HG02884 (cell line): ENCODE data around the gene DISP3.

Experiments used
- ATAC-seq: cut with Tn5 transposase; IDR thresholded peaks from one replicate; pipeline ENCODE4 v1.9.1; 2021; ENCODE audit warnings: mild to moderate bottlenecking, moderate library complexity; ENCODE audit not compliant: unreplicated experiment

Gene DISP3

DNA sequence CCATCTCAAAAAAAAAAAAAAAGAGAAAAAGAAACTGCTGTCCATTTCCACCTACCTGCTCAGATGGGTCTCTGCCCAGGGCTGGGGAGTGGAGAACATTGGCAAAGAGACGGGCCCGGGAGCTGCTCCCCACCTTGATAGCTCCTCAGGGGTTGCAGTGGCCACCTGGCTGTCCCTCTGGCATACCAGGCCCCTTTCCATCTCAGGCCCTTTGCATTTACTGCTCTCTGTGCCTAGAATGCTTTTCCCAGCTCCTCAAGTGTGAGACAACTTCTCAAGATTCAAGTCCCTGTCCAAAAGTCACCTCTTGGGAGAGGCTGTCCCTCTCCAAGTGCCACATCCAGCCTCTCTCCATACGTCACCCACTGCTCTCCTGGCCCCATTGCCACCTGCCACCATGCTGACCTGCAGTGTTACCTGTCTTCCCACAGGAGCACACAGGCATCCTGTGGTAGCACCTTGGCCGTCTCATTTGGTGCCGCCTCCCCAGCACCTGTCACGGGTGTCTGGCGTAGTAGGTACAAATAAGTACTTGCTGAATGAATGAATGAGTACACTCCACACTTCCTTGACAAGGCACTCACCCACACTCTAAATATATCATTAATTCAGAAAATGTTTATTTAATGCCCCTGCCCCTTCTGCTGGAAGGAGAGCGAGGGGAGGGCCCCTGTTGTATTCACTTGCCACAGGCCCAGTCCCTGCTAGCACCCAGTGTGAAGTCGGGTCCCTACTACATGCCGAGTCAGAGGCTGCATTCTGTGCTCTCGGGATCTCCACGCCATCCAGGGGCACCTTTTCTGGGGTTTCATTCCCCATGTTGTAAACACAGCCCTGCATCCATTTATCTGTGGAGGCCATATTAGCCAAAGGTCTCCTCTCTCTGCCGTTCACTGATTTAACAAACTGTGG is 48.8 kb downstream of the DISP3 start:
- no peak for ATAC-seq

DNA sequence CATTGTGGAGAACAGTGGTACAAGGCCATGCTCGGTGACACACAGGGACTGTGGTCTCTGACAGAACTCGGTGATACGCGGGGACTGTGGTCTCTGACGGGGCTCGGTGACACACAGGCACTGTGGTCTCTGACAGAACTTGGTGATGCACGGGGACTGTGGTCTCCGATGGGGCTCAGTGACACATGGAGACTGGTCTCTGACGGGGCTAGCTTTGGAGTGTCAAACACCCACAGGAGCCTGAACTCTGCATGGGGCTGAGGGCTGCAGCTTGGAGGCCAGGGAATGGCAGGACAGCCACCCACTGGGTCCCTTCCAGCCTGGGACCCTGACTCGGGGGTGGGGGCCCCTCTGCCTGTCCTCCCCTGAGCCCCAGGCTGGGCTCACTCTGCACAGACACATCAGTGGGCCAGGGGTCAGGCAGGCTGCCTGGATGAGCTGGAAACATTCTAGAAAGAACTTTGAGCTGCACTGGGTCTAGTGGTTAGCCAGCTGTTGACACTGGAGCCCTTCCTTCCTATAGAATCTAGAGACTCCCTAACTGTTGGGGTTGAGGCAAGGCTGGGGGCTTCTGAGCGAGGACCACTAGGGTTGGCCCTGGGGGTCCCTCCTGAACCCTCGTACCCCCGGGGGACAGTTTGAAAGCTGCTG is 49.8 kb downstream of the DISP3 start:
- ATAC-seq, result no peak

DNA sequence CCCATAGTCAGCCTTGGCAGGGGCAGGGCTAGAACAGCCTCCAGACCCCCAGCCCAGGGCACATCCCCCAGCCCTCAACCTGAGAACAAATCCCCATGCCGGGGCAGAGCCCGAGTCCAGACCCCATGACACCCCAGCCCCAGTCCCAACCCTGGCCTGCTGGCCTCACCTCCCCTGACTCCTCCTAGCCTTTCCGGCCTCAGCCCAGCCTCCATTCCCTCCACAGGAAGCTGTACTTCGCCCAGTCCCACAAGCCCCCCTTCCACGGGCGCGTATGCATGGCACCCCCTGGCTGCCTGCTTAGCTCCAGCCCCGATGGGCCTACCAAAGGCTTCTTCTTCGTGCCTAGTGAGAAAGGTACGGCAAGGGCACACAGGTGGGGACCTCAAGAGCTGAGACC is 50.4 kb downstream of the DISP3 start:
- ATAC-seq, result no peak

DNA sequence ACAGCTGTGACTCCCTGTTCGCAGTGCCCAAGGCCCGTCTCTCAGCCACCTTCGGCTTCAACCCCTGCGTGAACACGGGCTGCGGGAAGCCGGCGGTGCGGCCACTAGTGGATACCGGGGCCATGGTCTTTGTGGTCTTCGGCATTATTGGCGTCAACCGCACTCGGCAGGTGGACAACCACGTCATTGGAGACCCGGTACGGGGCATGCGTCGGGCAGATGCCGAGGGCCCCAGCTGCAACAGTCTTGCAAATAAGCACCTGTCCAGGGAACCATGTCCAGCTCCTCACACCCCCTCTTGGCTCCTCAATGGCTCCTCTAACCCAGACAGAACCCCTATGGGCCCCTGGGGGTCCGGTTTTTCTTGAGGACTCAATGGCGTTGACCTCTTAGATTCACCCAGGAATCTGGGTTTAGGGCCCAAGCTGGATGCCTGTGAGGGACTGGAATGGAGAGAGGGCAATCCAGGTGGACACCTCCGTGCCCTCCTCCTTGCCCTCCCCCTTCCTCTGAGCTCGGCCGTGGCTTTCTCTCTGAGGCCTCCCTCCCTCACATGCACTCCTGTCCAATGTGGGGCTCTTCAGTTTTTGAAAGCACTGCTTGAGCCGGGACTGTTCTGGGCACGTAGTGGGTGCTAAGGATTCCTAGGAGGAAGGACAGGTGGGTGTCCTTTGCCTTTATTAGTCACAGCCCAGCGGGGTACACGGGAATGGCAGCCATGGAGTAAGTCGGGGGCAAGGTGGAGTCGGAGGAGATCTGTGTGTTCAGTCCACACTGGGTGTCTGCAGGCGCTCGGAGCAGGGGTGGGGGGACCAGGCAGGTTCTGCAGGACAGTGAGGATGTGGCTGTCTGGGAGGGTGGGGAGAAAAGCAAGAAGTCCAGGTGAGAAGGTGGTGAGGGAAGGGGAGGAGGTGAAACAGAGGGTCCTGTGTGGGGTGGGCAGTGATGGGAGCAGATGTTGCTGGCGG is 51.1 kb downstream of the DISP3 start:
- no peak for ATAC-seq

DNA sequence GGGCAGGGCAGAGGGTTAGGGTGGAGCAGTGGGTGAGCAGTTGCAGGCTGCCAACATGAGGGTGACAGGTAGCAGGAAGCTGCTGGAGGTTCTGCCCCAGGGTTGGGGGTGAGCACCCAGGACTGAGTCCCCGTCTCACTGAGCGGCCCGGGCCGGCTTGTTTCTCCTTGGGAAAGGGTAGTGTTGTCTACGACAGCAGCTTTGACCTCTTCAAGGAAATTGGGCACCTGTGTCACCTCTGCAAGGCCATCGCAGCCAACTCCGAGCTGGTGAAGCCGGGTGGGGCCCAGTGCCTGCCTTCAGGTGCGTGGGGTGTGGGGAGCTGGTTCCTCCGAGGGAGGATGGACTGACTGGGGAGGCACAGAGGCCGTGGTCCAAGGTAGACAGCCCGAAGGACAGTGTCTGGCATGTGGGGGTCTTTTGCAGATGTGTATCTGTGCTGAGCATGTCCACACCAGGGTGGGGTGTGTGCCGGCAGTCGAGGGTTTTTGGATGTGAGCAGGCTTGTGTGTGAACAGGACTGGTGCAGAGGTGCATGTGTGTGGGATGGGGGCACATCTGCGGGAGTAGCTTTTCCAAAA is 51.9 kb downstream of the DISP3 start:
- ATAC-seq, result no peak

DNA sequence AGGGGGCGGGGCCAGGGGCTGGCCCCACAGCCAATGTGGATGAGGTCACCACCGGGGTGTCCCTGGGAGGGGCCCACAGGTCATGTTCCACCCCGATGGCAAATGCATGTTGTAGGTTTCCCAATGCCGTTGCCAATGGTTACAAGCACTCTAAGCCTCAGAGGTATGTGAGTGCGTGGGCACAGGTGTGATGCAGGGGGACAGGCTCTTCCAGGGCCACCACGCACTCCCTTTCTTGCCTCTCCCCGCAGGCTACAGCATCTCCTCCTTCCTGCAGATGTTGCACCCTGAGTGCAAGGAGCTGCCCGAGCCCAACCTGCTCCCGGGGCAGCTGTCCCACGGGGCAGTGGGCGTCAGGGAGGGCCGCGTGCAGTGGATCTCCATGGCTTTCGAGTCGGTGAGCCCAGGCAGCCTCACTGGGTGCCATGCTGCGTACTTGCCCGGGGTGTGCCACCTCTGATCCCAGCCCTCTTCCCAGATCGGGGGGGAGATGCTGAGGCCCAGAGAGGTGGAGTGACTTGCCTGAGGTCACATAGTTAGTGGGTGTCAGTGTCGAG is 52.4 kb downstream of the DISP3 start:
- no peak for ATAC-seq

DNA sequence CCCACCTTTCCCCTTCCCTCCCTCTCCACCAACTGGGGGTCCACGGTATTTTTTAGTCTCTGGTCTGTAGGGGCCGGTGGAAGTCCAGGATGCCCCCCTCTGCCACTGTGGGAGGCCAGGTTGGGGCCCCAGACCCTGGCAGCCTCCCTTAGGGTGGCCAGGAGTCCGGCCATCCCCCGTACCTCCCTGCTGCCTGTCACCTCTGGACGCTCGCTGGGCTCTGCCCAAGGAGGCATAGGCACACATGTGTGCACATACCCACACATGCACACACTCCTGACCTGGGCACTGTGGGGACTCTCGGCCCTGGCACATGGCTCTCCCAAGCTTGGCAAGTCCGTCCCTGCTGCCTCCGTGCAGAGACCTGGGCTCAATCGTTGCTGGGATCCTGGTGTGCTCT is 53.0 kb downstream of the DISP3 start:
- ATAC-seq, result no peak

DNA sequence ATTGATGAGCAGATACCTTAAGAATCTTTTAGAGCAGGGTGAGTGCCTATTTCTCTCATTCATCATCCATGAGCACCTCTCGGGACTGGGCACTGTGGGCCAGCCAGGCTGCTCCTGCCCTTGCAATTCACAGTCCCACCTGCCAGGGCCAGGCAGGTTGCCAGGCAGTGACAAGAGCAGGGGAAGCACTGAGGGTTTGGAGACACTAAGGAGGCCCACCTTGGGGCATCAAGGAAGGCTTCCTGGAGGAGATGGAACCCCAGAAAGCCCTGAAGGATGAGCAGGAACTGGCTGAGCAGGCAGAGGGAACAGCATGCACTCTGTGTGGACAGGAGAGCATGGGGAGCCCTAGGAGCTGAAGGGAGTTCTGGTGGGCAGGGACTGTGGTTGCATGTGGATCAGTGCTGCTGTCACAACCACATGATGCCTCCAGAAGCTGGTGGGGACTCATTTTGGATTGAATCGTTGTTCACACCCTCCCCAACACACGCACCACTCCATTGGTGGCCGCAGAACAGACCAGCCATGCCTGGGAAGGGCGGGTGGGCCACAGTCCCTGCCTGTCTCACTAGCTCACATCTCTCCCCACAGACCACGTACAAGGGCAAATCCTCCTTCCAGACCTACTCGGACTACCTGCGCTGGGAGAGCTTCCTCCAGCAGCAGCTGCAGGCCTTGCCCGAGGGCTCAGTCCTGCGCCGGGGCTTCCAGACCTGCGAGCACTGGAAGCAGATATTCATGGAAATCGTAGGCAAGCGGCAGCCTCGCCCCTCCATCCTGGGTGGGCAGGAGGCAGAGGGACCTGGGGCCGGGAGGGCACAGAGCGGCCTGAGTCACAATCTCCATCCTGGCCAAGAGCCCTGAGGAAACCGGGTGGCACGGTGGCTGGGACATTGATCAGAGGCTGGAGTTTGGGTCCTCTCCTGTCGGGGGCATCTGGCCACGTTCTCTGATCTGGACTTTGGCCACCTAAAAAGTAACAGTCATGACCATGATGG is 55.1 kb downstream of the DISP3 start:
- ATAC-seq, result no peak

DNA sequence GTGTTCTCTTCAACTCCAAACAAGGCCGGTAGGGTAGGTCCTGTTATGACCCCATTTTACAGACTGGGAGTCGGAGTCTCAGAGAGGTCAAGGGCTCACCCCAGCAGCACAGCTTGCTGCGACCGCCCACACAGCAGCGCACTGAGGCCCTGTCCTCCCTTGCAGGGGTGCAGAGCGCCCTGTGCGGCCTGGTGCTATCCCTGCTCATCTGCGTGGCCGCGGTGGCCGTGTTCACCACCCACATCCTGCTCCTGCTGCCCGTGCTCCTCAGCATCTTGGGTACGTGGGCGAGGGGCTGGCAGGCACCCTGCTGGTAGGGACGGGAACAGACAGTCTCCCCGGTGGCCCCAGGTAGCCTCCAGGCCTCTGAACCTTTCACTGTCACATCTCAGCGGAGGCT is 55.9 kb downstream of the DISP3 start:
- no peak for ATAC-seq

DNA sequence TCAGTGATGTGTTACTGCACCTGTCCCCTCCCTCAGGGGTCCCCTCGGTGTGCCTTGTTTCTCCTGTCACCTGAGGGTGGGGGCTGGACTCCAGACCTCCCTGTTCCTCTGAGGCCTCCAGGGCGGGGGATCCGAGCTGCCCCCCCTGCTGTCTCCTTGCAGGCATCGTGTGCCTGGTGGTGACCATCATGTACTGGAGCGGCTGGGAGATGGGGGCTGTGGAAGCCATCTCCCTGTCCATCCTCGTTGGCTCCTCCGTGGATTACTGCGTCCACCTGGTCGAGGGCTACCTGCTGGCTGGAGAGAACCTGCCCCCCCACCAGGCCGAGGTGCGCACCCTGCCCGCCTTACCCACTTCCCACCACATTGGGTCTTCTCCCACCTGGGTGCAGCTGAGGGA is 56.4 kb downstream of the DISP3 start:
- ATAC-seq, result no peak

DNA sequence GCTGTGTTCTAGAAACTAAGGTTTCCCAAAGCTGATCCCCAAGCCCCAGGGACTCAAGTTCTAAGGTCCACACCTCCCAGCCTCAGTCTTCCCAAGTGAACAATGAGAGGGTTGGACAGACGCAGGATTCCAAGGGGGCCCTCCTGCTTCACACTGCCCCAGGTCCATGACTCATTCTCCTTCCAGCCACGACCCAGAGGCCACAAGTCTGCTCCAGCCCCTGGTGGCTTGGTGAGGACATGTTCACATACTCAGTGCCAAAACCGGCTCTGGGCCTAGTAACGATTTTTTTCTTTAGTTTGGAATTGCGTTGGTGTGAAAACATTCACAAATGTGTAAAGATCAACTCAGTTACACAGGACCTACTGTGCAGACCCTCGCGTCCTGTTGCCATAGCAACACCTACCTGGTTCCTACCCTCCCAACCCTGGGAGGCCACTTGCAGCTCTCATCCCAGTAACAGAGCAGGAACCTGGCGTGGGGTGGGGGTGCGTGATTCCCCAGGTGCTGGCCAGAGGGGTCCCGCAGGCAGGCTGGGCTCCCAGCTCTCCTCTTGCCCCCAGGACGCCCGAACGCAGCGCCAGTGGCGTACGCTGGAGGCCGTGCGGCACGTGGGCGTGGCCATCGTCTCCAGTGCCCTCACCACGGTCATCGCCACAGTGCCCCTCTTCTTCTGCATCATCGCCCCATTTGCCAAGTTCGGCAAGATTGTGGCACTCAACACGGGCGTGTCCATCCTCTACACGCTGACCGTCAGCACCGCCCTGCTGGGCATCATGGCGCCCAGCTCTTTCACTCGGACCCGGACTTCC is 57.0 kb downstream of the DISP3 start:
- ATAC-seq, result no peak

DNA sequence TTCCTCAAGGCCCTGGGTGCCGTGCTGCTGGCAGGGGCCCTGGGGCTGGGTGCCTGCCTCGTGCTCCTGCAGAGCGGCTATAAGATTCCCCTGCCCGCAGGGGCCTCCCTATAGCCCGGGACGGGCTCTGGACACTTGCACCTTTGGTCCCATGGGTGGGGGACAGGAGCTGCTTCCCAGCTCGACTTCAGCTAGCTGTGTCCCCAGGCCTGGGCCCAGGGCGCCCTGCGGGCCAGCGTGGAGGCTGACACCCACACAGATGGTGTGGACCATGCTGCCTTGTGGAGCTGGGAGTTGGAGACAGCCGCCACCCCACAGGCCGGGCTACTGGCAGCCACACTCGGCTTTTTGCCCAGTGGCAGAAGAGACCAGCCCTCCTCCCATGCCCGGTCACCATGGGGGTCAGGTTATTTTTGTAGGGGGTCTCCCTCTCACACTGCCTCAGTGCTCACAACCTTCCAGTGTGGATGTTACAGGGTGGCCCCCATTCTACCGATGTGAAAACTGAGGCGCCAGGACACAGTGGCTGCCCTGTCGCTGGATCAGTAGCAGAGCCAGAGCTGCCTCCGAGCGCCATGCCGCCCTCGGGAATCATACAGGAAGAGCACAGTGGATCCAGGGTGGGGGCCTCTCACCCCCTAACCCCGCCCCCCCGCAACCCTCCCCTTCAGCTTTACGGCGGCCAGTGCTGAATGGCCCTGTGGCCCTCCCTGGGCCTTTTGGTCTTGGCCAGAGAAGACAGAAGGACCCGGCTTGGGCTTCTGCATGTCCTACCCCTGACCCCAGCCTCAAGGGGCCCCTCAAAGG is 57.8 kb downstream of the DISP3 start:
- ATAC-seq, result no peak

DNA sequence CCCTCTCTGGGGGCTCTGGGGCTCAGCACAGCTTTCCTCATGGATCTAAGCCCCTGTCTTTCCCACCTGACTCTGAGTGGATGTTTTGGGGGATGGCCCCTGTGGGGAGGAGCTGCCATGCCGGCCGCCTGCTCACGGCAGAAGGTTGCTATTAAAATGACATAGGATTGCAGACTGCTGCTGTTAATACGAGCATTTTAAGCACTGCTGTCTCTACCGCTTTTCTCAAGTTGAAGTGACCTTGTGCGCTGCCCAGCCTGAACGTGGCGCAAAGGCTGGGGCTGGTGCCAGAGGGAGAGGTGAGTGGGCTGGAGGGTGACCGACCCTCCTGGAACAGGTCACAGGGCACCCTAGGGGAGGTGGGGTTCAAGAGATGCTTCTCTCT is 58.4 kb downstream of the DISP3 start:
- ATAC-seq, result no peak

DNA sequence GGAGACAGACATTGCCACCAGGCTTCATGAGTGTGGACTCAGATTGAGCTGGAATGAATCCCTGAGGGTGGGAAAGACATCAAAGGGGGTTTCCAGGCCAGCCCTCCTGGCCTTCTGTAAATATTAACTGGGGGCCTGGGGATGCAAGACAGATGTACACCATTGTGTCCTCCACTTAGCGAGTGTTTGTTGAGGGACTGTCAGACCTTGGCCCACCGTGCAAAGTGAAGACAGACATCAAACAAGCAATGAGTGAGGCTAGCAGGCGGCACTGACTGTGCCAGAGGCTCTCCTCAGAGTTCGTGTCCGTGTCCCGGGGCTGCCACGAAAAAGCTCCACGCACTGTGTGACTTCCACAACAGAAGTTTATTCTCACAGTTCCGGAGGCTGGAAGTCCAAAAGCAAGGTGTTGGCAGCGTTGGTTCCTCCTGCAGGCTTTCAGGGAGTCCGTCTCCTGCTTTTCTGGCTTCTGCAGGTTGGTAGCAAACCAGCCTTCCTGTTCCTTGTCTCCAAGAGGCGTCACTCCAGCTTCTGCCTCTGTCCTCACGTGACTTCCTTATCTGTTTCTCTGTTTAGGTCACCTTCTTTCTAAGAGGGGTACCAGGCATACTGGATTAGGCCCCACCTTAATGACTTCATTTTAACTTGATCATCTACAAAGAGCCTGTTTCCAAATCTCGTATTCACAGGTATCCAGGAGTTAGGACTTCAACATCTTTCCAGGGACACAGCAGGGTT is 59.1 kb downstream of the DISP3 start:
- no peak for ATAC-seq

DNA sequence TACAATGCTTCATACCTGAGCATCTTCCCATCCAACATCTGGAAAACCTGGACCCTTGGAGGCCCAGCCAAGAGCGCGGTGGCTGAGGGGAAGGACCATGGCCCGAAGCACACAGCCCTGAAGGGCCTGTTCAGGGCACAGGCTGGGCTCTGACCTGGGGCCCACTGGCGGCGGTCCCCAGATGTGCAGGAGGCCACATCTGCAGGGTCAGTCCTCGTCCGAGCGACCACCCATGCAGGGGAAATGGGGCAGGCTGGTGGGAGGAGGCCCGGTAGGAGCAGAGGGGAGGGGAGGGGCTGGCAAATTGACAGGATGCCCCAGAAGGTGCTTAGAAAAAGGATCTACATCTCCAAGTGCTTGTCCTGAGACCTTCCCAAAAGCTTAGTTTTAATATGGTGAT is 59.9 kb downstream of the DISP3 start:
- no peak for ATAC-seq

DNA sequence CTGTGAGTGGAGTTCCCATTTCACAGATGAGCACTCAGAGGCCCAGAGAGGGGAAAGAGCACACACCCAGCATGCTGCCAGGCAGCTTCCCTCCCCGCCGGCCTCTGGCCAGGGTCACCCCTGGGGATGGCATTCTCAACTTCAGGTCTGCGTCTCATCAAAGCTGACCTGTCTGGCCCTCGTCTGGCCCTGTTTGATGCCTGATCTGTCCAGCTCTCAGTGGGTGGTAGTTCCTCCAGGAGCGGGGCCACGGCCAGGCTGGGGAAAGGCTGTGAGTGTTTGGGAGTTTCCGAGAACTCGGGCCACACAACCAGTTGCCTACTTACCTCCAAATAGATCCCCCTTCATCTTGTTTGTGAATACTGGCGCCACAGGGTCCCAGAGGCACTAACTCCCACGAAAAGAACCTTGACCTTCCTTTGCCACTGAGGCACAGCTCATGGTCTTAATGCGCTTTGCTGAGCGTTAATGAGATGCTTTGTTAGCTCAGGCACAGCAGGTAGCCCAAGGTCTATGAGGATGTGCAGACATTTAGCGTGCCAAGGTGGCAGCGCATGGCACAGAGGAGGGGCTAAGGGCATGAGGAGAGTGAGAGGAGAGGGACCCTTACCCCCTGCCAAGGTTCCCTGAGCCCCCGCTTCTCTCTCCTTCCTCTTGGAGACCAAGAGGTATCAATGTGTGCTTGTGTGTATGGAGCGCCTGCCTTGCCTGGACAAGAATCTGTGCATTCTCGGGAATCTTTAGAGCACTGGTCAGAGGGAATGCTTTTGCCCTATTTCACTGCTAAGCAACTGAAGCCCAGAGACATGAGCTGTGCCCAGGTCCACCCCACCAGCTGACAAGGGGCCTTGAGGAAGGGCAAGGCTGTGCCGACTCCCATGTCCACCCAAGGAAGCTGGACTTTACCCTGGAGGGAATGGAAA is 61.2 kb downstream of the DISP3 start:
- no peak for ATAC-seq
